ENCODE results near the gene FKBP9.

DNA sequence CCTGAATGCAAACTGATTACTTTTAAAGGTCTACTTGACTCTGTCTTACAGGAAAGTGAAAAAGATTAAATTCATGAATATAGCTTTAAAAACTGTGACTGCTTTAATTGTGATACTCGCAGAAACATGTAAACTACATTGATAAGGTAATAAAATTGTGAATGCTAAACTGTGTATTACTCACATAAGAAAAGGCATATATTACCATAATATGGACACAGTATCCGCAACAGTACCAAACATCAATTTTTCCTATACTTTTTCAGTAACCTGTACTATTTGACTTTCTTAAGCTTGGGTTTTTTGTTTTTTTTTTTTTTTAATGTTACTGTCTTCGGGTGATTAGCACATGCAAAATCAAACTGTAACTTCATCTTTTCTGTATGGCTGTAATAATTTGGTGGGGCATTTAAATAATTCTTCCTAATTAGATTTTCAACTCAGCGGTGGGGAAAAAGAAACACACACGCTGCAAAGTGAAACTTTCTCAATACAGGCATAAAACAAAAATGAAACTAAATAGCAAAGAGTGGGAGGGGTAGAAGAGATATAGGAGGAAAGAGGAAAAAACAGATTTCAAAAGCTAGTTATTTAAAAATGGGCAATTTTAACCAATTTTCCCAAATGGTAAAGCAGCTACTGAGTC is 82.1 kb downstream of the FKBP9 start:
- TF ChIP-seq CTCF (IDR thresholded peaks at IDR 0.05; ENCODE audit: extremely low read depth in 1 of 2, insufficient read depth in 1 of 2, low read depth in 1 of 2, low read length in 2 of 2) (no peak), EZH2 (IDR thresholded peaks at IDR 0.05; ENCODE audit: borderline replicate concordance, low read depth, low read length, severe bottlenecking) (no peak)

Measured in endothelial cell of umbilical vein (primary cell).